HG03103 (cell line): ENCODE results near the gene GRM5.
"Not testable (repeated sequence)": the region's sequence is repeated elsewhere in the genome, so short reads cannot be mapped to it uniquely, and the experiment has no call there.

ENCODE experiments used
- ATAC-seq: cut with Tn5 transposase; IDR thresholded peaks from one replicate; pipeline ENCODE4 v1.9.1; 2021; ENCODE audit warnings: low read depth; ENCODE audit not compliant: unreplicated experiment

GRM5 gene

DNA sequence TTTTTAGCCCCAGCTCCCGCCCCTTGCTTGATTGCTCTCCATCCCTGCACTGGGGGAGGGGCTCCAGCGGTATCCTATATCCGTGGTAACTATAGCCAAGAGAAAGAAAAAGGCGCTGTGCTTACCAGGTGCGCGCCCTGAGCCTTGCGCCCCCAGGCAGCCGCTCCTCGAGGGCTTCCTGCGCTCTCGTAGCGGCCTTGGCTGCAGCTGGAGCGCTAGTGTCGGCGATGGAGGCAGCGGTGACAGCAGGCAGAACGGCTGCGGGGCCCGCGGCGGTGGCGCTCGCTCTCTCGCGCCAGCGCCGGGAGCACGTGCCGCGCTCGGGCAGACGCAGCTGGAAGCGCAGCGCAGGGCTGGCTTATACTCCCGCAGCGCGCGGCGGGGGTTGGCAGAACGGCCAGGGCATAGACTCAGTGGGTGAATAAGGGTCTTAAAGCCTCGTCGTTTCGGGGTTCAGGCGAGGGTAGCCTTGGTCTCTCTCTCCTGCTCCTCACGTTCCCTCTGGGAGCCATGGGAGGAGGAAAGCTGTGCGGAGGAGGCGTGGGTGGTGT is at the start of gene GRM5:
Gene GRM5, minus strand, starts transcription at position 332 of the 551 bp plus-strand sequence. CDS start 18,110 bp downstream, outside the sequence.
- ATAC-seq: not testable (repeated sequence)

DNA sequence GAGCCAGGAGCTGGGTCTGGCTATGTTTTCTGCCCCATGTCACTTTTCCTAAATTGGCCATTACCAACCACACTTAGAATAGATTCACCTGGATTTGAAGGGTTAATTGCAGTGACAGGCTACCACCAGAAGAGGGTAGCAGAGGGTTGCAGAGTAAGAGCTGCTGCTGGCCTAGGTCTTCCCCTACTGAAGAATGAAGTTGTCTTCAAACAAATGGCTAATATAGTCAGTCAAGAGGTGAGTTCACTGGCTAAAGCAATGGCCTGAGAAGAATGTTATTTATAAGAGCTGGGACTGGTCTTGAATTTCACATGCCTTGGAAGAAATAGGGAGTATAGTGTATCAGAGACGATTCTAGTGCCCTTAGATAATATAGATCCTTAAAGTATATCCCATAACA is 32.2 kb upstream of the GRM5 start:
- ATAC-seq: peak; percentile 83

DNA sequence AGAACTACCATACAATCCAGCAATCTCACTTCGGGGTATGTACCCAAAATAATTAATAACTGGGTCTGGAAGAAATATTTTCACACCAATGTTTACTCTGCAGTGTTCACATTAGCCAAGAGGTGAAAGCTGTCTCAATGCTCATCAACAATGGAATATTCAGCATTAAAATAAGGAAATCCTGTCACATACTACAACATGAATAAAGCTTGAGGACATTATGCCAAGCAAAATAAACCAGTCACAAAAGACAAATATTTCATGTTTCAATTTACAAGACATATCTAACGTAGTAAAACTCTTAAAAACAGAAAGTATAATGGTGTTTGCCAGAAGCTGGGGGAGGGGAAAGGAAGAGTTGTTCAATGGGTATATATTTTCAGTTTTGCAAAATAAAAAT is 28.0 kb upstream of the GRM5 start:
- not testable (repeated sequence) for ATAC-seq

DNA sequence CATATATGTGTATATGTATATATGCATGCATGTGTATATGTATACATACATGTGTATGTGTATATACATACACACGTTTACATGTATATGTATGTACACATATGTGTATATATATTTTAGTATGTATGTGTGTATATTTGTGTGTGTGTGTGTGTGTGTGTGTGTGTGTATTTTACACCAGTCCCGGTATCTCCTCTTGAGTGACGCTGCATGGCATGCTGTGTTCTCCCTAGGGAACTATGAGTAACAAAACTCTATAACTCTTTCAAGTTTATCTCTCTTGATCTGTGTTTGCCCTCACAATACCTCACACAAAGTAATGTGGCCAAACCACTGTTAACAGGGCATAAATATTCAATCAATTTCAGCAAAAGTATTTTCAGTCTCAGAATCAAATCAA is 19.2 kb upstream of the GRM5 start:
- ATAC-seq: not testable (repeated sequence)

DNA sequence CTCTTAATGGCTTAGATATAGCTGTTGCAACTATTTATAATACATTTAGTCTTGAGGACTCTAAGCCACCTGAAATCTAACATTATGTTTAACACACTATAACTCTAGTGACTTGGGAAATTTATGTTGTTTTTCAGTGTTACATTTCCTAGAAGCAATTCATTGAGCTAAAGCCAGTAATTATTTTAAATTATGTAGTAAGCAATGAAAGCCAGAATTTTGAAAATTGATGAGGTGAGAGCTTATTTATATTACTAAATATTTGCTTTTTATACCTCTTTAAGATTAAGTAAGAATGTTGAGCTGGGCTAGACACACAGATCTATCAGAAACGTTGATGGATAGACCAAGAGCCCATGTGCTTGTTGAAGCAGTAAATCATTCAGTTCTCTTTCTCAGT is 5.1 kb upstream of the GRM5 start:
- not testable (repeated sequence) for ATAC-seq

DNA sequence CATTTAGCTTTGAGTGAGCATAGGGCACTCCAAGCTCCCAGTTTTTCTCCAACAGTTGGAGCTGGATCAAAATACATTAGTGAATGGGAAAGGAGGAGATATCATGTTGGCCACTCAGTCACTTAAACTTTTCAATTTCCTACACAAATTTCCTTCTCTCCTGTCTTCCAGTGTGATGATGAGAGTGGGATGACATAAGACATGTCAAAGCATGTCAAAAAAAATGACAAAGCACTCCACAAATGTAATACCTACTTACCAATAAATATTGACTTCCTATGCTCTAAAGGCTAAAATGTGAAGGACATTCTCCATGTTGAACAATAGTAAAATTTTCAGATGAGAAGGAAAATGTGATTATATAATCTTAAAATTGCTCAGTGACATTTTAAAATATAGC is 1.5 kb upstream of the GRM5 start:
- no peak for ATAC-seq

DNA sequence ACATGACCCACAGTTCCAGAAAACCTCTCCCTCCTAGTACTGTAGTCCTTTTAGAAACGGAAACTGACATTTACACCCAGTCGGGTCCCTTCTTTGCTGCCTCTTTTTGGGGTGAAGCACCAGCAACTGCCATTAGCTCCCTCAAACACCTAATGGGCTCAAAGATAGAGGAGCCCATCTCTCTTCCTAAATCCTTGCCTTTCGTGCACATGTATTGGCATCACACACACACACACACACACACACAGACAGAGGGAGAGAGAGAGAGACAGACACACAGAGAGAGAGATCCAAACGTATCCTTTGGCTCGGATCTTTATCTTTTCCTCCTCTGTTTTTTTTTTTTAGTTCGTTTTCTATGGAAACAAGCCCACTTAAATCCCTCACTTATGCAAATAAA is 716 bp downstream of the GRM5 start:
- no peak for ATAC-seq

DNA sequence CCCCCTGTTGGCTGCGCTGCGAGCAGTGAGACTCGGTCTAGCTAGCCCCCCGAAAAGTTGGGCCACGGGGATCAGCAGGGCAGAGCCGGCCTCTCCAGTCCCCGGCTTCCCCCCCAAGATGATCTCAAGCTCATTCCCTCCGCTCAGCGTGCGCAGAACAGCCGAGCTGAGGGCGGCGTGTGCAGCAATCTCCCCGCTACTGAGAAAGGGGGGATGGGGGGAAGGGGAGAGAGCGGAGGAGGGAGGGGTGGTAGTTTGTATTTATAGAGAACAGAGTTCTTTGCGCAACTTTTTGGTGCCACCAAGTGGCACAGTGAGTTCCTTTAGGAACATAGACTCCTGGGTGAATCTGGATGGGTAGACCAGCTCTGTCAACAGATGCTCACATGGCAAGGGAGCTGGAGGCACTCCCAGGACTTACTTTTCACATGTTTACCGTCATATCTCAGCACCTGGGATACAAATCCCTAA is 2.3 kb downstream of the GRM5 start:
- ATAC-seq: not testable (repeated sequence)

DNA sequence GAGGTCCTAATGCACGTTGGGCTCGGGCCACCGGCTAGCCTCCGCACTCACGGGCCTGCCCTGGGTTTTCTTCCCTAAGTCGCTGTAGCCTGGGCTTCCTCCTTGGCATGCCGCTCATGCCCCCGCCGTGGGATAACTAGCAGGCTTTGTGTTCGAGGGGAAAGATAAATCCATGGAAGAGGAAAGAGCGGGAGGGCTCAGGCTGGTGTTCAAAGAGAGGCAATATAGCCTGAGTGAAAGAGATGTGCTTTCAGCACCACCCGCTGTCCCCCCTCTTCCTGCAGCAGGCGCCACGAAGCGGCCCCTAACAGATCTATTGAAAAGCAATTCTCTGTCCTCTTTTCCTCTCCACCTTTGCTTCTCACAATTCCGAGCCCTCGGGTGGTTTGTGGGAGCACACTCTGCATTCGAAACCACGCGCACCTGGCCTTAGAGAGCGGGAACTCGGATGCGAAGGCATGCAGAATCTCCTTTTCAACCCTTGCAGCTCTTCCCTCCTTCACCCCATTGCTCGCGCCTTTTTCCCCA is 2.9 kb downstream of the GRM5 start:
- ATAC-seq: not testable (repeated sequence)

DNA sequence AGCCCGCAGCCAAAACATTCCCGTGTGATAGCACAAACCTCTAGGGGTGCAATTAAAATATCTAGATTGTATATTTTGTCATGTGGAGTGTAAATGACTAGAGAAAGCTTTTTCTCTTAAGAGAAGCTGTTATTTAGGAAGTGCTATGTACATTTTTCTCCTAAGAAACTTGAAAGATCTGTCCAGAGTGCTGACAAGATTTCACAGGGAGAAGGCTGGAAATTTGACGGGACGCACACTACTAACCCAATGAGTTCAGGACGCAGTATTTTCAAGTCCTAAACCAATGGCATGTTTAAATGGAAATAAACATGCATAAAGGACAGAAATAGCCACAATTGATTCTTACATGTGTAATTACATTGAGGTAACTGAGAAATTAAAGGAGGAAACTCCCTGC is 3.9 kb downstream of the GRM5 start:
- not testable (repeated sequence) for ATAC-seq

DNA sequence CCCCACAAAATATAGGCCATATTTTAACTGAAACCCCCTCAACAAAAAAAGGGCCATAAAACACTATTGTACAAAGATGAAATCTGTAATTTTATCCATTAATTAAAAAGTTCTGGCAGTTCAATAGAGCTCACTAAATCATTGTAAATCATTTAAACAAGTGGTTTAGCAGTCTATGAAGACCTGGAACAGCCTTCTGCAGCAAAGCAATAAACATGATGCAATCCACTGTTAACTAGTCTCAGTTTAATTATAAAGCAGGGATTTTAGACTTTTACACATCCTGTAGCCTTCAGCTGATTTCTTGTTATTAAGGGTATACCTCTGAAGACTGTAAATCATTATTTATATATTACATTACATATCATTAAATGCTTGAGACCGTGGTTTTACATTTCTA is 8.4 kb downstream of the GRM5 start:
- ATAC-seq: not testable (repeated sequence)

DNA sequence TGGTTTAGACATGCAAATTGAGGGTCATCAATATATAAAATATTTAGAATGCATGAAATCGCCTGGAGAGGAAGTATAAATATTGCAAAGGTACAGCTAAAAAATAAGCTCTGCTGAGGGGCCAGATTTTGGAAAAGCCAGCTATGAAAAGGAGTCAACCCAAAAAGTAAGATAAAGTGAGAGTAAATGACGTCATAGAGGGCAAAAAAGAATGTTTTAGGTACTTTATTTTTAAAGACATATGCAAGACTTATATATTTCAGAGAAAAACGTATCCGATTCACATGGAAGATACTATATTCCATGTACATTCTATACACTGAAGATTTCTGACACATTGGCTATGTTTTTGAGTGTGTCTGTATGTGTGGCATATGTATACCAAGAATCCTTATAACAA is 13.6 kb downstream of the GRM5 start:
- ATAC-seq: no peak

DNA sequence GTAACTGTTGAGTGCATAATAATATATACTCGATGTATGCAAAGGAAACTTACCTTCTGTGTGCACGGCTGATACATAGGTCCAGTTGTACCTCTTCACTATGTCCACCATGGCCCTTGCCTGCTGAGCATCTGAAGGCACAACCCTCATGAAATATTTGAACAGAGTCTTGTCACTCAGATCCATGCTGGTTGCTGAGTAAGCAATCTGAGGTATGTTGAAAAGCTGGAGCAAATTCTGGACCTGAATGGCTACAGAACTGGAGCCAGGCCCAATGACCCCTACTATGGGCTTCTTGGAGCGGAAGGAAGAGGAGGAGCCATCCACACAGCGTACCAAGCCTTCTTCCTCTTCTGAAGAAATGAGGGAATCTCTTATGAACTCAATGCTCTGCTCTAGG is 18.6 kb downstream of the GRM5 start:
- ATAC-seq: not testable (repeated sequence)

DNA sequence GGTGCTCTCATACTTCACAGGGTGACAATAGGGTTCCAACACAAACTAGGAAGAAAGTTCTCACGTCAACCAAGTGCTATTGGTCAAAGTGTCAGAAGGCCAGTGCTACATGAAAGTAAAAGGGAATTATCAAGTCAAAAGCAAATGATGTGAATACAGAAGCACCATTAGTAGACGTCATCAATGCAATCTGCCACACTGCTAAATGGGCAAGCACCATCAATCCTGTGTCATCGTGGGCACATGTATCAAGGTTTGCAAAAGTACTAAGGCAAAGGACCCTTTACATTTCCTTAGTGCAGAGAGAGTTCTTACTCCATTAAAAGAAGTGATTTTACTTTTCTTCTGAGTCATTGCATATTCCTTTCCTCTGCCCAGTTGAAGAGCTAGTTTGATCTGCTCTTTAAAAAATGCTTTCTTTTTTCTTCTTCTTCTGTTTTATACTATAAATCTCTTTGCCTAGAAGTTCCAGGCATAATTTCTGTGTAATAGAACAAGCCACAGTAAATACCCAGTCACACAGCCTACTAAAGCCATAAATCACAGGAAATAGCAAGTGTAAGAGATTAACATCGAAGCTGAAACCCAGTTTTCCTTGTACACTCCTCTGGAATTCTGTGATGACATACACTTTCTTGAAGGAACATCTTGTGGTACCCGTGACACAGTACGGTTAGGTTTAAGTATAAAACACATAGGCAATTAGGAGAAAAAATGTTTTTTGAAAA is 21.8 kb downstream of the GRM5 start:
- ATAC-seq: not testable (repeated sequence)

DNA sequence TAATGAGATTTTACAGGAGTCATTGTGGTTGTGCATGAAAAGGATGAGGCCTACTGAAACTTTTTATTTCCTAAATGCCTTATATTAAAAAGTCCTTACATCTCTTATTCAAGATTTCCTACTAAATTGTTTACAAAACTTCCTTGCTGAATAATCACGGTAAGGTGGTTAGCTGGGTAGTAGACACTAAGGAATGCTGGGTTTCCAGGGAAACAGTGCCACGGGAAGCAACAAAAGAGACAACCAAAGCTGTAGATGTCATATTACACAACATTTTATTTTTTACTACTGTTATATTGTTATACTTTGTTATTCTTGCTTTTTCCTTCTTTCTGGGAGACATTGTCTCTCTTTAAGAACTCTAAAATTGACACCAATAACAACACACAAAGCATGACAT is 36.1 kb downstream of the GRM5 start:
- ATAC-seq: not testable (repeated sequence)

DNA sequence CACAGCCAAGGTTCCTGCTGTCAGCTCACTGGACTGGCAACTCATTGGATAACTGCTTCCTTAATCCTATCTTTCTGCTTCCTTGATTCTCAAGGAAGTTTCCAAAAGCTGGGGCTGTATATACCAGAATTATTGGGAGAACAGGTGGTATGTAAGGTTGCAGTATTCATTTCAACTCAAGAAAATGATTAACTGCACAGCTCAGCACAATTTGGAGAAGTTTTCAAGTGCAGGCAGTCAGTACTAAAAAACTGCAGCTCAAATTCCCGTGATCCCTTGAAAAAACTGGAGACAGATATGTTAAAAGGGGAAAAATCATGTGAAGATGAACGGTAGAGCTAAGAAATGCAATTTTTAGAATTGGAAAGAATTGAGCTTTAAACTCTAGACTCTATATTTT is 44.4 kb downstream of the GRM5 start:
- no peak for ATAC-seq

DNA sequence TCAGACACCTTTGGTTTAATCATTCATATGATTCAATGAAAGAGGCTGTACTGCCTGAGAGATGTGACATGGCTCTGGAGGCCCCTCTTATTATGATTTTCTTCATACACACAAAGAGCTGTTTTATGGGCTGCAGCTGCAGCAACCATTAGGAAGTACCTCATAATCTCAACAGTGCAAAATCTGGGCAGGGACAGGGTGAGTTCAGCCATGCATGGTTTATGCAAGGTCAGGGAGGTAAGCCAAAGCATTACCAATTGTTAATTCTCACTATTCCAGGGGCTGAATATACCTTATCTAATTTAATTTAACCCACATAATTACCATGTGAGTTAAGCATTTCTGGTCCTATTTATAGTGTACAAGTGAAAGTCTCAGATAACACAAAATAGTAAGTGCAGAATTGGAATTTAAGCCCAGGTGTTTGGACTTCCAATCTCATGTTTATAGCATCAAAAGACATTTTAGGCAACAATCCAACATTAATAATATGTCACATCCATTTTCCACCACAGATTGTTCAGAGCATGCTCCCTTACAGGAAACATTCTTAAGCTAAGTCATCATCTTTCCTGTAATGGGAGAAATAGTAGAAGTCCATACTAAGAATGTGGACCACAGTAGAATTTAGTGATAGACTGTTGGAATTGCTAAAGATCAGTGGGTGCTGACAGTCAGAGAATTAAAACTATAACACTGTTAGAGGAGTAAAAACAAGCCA is 45.8 kb downstream of the GRM5 start:
- not testable (repeated sequence) for ATAC-seq

DNA sequence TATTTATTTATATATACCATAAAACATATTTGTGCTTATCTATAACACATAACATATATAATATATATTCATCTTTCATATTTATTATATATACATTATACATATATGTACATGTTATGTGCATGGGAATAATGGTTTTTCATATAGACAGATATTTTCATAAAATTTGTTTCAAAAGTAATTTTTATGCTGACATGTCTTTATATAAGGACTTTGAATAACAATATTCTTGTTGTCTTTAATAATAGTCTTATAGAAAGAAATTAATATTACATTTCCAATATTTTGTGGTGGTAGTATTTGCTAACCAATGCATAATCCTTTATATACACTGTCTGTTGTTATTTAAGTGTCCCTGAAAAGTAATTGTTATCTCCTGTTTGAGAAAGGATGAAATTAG is 49.6 kb downstream of the GRM5 start:
- ATAC-seq: no peak

DNA sequence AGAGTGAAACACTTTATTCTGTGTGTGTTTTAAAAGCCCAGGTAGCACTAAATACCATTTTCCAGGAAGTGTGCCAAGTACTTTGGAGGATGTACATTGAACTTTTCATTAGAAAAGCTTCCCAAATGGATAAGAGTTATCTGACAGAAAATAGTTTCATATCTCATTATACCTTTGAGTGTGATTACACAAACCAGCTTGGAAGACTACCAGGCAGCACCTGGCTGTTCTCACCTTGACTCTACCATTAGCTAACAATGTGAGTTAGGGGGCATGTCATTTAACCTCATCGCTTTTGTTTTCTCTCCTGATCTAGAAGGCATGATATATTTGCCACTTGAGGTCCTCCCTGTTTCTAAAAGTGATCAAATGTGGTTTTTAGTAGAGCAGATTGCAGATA is 50.2 kb downstream of the GRM5 start:
- no peak for ATAC-seq

DNA sequence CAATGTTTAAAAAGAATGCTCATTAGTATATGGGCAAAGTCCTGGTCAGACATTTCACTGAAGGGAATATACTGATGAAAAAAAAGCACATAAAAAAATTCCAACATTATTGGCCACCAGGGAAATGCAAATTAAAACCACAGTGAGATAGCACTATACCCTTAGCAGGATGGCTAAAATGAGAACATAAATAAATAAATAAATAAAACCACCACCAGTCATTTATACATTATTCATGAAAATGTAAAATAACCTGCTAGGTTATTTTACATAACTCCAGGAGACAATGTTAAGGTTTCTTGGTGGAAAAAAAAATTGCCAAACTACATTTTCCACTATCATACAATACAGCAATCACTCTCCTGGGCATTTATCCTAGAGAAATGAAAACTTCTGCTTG is 64.9 kb downstream of the GRM5 start:
- ATAC-seq: not testable (repeated sequence)

DNA sequence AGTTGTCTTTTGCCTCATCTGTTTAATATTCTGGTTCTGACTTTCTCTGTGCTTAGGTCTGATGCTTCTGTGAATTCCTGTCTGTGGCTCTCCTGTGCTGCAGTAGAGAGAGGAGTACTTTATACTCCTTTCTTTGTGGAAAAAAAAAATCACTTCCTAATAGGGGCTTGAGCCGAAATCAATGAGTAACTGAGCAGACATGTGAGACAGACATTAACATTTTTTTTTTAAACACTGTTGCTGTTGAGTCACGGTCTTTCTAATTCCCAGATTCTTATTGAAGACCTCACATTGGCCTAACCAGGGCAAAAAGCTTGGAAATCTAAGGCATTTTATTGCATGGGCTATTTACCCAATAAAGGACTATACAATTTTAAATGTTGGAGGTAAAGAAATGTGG is 86.1 kb downstream of the GRM5 start:
- ATAC-seq: no peak
